H1 (cell line): ENCODE results near the gene SSX4B. TPM values are rescaled to one million over a fixed set of nuclear protein-coding genes. Genes with fewer than 3 reads are reported as not detected.

ENCODE experiments used
- CHD7 ChIP-seq: fragments of 300-600 bp; sonication (generic); IDR thresholded peaks from 2 replicates; pipeline ENCODE4 v1.7.1; 2012; ENCODE audit warnings: low read length, moderate library complexity, mild to moderate bottlenecking, inconsistent platforms; ENCODE audit not compliant: insufficient replicate concordance
- JUN ChIP-seq: IDR thresholded peaks from 2 replicates; pipeline ENCODE4 v1.6.1; 2011; ENCODE audit warnings: low read depth, mild to moderate bottlenecking, improper control_type of control experiment, low read length
- TBP ChIP-seq: IDR thresholded peaks from 2 replicates; pipeline ENCODE4 v1.6.1; 2011; ENCODE audit warnings: low read depth, low read length, improper control_type of control experiment
- polyA plus RNA-seq, 7 experiments: library from polyadenylated mRNA; depleted of rRNA in 3 of 7; stranded (reverse) in 5 of 7; unstranded in 2 of 7; fragments of >200 nt in 5 of 7; fragments of 200-250 nt in 2 of 7; gene quantifications; 1 replicate in 5 of 7; 2 replicates in 1 of 7; 4 replicates in 1 of 7; pipeline versions ENCODE4 v1.2.1 to v1.2.3, GENCODE V29; 2011 to 2013; ENCODE audit warnings: missing spikeins in 2 of 7, mixed read lengths in 2 of 7
- total RNA-seq: library from RNA; stranded (reverse); fragmentation: NEBNext Ultra II Directional; extraction: Animal tissue kit (Norgen Biotek cat#: 25700); gene quantifications from 2 replicates; pipeline ENCODE4 v1.2.1, GENCODE V29; 2021

Gene SSX4B
- total and polyA plus RNA-seq, 2 of the 8 experiments (the other 6 are each of a cell fraction or from before 2014, with no cell fraction given), result 0.26 to 0.32 TPM

- TF ChIP-seq CHD7 (no peak), TBP (no peak), JUN (no peak)
These were observed 48.3 kb upstream of the SSX4B start (continued) for GRCh38 chrX:48460031-48460430.
